ENCODE measurements around the gene SPATA32.

DNA sequence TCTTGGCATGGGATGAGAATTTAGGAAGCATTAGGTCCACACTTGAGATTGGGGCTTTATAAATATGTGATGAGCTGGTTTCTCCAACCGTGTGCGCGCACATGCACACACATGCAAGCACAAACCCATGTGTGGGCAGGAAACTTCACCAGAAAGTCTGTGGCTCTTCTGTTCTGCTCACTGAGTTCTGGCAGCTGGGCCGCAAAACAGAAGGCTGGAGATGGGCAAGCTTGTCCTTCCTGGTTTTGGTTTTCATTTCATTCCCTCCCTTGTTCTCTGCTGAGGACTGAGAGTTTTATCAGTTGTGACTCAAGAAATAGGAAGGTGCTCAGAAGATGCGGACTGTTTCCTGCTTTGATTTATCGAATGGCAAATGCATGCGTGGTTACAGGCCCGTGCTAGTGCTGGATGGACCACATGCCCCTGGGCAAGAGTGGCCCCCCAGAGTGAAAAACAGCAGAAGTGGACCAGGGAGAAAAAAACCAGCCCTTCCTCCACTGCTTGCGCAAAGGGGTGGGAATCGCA, 40.8 kb upstream of the SPATA32 start:
- no peak for TF ChIP-seq SIN3A (IDR thresholded peaks at IDR 0.05; ENCODE audit: borderline replicate concordance, insufficient read depth, low read length)
- no peak for TF ChIP-seq POLR2AphosphoS5 (IDR thresholded peaks at IDR 0.05; ENCODE audit: low read depth, low read length)
- no peak for TF ChIP-seq TAF1 (IDR thresholded peaks at IDR 0.05; ENCODE audit: borderline replicate concordance, insufficient read depth, low read length)

All from PFSK-1 (cell line).